ENCODE results near the gene GLRA3. TPM values are rescaled to one million over a fixed set of nuclear protein-coding genes. Genes with fewer than 3 reads are reported as not detected.

Gene GLRA3
- total and polyA plus RNA-seq, 2 donors (not counting 1 experiment from before 2014, with no cell fraction given): not detected

GRCh38 chr4:174702979-174703478 is 126.0 kb downstream of the GLRA3 start:
- no peak overlapping the region for H3K9ac ChIP-seq (ENCODE audit: insufficient read depth, low read length)
- H4K20me1 ChIP-seq (ENCODE audit: control insufficient read depth, extremely low read depth, insufficient read depth, low read length): no peaks in the 10 kb centered on the region
- peak in 1 of 2 donors; percentile 63 for DNase-seq (ENCODE audit: low read depth in 2 of 2)
- H3K79me2 ChIP-seq (ENCODE audit: control insufficient read depth, insufficient read depth, low read length): no peaks in the 10 kb centered on the region
- no peaks in the 10 kb centered on the region for H3K9me3 ChIP-seq (ENCODE audit: control insufficient read depth, insufficient read depth, low read depth, low read length)
- no peak for TF ChIP-seq CTCF (conservative IDR thresholded peaks at IDR 0.05 in 1 of 2, IDR thresholded peaks at IDR 0.05 in 1 of 2; ENCODE audit: low read depth in 1 of 2, low read length in 2 of 2)
- no peak for TF ChIP-seq EZH2 (IDR thresholded peaks at IDR 0.05; ENCODE audit: low read length, missing control alignments)
- no peaks in the 10 kb centered on the region for H3K36me3 ChIP-seq (ENCODE audit: control insufficient read depth, insufficient read depth, low read length)
- H2AFZ ChIP-seq (ENCODE audit: low read length): no peak overlapping the region
- H3K4me2 ChIP-seq (ENCODE audit: extremely low read depth, insufficient read depth, low read length): no peak overlapping the region
- H3K27ac ChIP-seq (ENCODE audit: insufficient read depth, low read length): no peak overlapping the region
- H3K4me3 ChIP-seq (replicated peaks in 1 of 4; ENCODE audit: control extremely low read depth in 1 of 4, insufficient read depth in 1 of 4, low read depth in 3 of 4, low read length in 4 of 4): no peak overlapping the region
- no peaks in the 10 kb centered on the region for H3K4me1 ChIP-seq (ENCODE audit: control insufficient read depth, extremely low read depth, insufficient read depth, low read length)
- H3K27me3 ChIP-seq (ENCODE audit: control insufficient read depth, insufficient read depth, low read length): no peaks in the 10 kb centered on the region

DNA sequence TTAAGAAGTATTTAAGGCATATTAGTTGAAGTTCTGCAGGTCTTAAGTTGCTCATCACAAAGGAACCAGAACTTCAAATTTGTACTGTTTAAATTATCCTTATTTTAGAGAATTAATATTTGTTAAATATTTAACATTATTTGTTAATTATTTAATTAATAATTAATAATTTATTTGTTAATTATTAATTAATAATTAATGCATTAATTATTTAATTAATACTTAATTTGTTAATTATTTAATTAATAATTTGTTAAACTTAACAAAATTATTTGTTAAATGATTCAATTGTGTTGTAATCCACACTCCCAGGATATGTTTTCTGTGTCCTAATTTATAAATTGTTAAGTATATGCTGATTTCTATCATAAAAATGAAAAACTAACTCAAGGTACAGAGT is 129.4 kb downstream of the GLRA3 start:
- no peaks in the 10 kb centered on the region for H3K27me3 ChIP-seq (ENCODE audit: control insufficient read depth, insufficient read depth, low read length)
- no peak overlapping the region for H3K9ac ChIP-seq (ENCODE audit: insufficient read depth, low read length)
- H3K9me3 ChIP-seq (ENCODE audit: control insufficient read depth, insufficient read depth, low read depth, low read length): no peaks in the 10 kb centered on the region
- H3K4me2 ChIP-seq (ENCODE audit: extremely low read depth, insufficient read depth, low read length): no peak overlapping the region
- no peak for TF ChIP-seq CTCF (conservative IDR thresholded peaks at IDR 0.05 in 1 of 2, IDR thresholded peaks at IDR 0.05 in 1 of 2; ENCODE audit: low read depth in 1 of 2, low read length in 2 of 2)
- no peak for TF ChIP-seq EZH2 (IDR thresholded peaks at IDR 0.05; ENCODE audit: low read length, missing control alignments)
- no peaks in the 10 kb centered on the region for H3K4me1 ChIP-seq (ENCODE audit: control insufficient read depth, extremely low read depth, insufficient read depth, low read length)
- H3K4me3 ChIP-seq (replicated peaks in 1 of 4; ENCODE audit: control extremely low read depth in 1 of 4, insufficient read depth in 1 of 4, low read depth in 3 of 4, low read length in 4 of 4): no peak overlapping the region
- no peak for DNase-seq (ENCODE audit: low read depth in 2 of 2)
- no peak overlapping the region for H2AFZ ChIP-seq (ENCODE audit: low read length)
- no peaks in the 10 kb centered on the region for H3K79me2 ChIP-seq (ENCODE audit: control insufficient read depth, insufficient read depth, low read length)
- H4K20me1 ChIP-seq (ENCODE audit: control insufficient read depth, extremely low read depth, insufficient read depth, low read length): no peaks in the 10 kb centered on the region
- H3K27ac ChIP-seq (ENCODE audit: insufficient read depth, low read length): no peak overlapping the region
- H3K36me3 ChIP-seq (ENCODE audit: control insufficient read depth, insufficient read depth, low read length): no peaks in the 10 kb centered on the region

DNA sequence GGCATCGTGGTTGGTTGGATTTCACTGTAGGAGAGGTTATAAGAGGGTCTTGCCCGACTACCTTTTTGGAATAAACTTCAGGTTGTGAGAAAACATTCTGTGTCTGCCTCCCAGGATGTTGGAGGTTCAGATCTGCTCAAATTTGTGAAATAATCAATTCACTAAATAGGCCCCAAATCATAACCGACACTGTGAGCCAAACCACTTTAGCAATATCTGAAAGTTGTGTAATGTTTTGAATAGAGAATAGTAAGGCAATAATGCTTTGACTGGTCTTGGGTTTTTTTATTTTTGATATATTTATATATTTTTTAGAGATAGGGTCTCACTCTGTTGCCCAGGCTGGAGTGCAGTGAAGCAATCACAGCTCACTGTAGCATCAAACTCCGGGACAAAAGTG is 131.2 kb downstream of the GLRA3 start:
- Histone ChIP-seq H4K20me1 (ENCODE audit: control insufficient read depth, extremely low read depth, insufficient read depth, low read length) (no peaks in the 10 kb centered on the region), H3K4me3 (replicated peaks in 1 of 4; ENCODE audit: control extremely low read depth in 1 of 4, insufficient read depth in 1 of 4, low read depth in 3 of 4, low read length in 4 of 4) (no peak overlapping the region), H3K4me1 (ENCODE audit: control insufficient read depth, extremely low read depth, insufficient read depth, low read length) (no peaks in the 10 kb centered on the region), H3K27ac (ENCODE audit: insufficient read depth, low read length) (no peak overlapping the region), H3K79me2 (ENCODE audit: control insufficient read depth, insufficient read depth, low read length) (no peaks in the 10 kb centered on the region), H3K9me3 (ENCODE audit: control insufficient read depth, insufficient read depth, low read depth, low read length) (no peaks in the 10 kb centered on the region), H3K36me3 (ENCODE audit: control insufficient read depth, insufficient read depth, low read length) (no peaks in the 10 kb centered on the region), H3K27me3 (ENCODE audit: control insufficient read depth, insufficient read depth, low read length) (no peaks in the 10 kb centered on the region), H3K9ac (ENCODE audit: insufficient read depth, low read length) (no peak overlapping the region), H2AFZ (ENCODE audit: low read length) (no peak overlapping the region), H3K4me2 (ENCODE audit: extremely low read depth, insufficient read depth, low read length) (no peak overlapping the region)
- TF ChIP-seq EZH2 (IDR thresholded peaks at IDR 0.05; ENCODE audit: low read length, missing control alignments): no peak
- TF ChIP-seq CTCF (conservative IDR thresholded peaks at IDR 0.05 in 1 of 2, IDR thresholded peaks at IDR 0.05 in 1 of 2; ENCODE audit: low read depth in 1 of 2, low read length in 2 of 2): no peak
- DNase-seq (ENCODE audit: low read depth in 2 of 2): no peak
